Body of pancreas (tissue), 4 donors: ENCODE measurements around the gene USP24. TPM values are rescaled to one million over a fixed set of nuclear protein-coding genes. Genes with fewer than 3 reads are reported as not detected.

Source experiments
- ATAC-seq: fragments of 150-250 bp; one replicate; pipeline ENCODE4 v1.9.1; 2016
- DNase-seq, 4 donors: peaks; one replicate each; pipeline ENCODE4 v3.0.0-alpha.2; 2019
- H3K27ac ChIP-seq, 4 donors: fragments of 200-600 bp; sonication (generic); 1 replicate in 3 of 4; 2 replicates in 1 of 4; pipeline versions ENCODE4 v1.5.1 to v1.6.1; 2016 to 2019; ENCODE audit warnings: mild to moderate bottlenecking in 1 of 4, mixed read lengths in 1 of 4, moderate library complexity in 1 of 4
- H3K27me3 ChIP-seq, 2 donors: fragments of 200-600 bp; sonication (generic); one replicate each; pipeline ENCODE4 v1.6.0; 2016; ENCODE audit warnings: mild to moderate bottlenecking in 1 of 2
- H3K36me3 ChIP-seq, 2 donors: fragments of 200-600 bp; sonication (generic); replicated peaks in 1 of 2; 2 replicates each; pipeline ENCODE4 v1.5.1; 2016; ENCODE audit warnings: low read depth in 2 of 2; ENCODE audit not compliant: insufficient read depth in 1 of 2
- H3K4me1 ChIP-seq: fragments of 200-600 bp; sonication (generic); one replicate; pipeline ENCODE4 v1.6.0; 2016
- H3K4me3 ChIP-seq, 2 donors: fragments of 200-600 bp; sonication (generic); 1 replicate in 1 of 2; 2 replicates in 1 of 2; pipeline ENCODE4 v1.5.1; 2016 to 2019
- H3K9me3 ChIP-seq, 3 donors: fragments of 200-600 bp; sonication (generic); 1 replicate in 2 of 3; 2 replicates in 1 of 3; pipeline ENCODE4 v1.5.1; 2016
- POLR2A ChIP-seq, 3 donors: fragments of 450-650 bp; IDR thresholded peaks; one replicate each; pipeline ENCODE4 v1.6.1; 2016; ENCODE audit warnings: antibody characterized with exemption in 3 of 3, mild to moderate bottlenecking in 2 of 3
- whole genome bisulfite sequencing, 2 donors: methylation state at CpG; one replicate each; pipeline ENCODE4 v1.1.5; 2017; 5-methylcytosine and 5-hydroxymethylcytosine counted together
- intact Hi-C: fragments of 100-400 bp; cut with DNase I; formaldehyde crosslinking; loops from one replicate; pipeline ENCODE4 v1.15.1; 2023
- total RNA-seq, 2 donors: library from RNA; depleted of rRNA; stranded (reverse); fragments of >200 nt; gene quantifications; one replicate each; pipeline ENCODE4 v1.1.0, GENCODE V29; 2016
- TF ChIP-seq, protein P1 (sequence below), 7 experiments: fragments of 450-650 bp in 4 of 7; fragments of 200-600 bp in 3 of 7; sonication (generic) in 3 of 7; IDR thresholded peaks; one replicate each; pipeline ENCODE4 v1.5.1; 2016 to 2019; ENCODE audit warnings: antibody characterized with exemption in 7 of 7

Gene USP24
- total RNA-seq, 2 donors from 2014 or later = 28.3 to 68.6 TPM

DNA sequence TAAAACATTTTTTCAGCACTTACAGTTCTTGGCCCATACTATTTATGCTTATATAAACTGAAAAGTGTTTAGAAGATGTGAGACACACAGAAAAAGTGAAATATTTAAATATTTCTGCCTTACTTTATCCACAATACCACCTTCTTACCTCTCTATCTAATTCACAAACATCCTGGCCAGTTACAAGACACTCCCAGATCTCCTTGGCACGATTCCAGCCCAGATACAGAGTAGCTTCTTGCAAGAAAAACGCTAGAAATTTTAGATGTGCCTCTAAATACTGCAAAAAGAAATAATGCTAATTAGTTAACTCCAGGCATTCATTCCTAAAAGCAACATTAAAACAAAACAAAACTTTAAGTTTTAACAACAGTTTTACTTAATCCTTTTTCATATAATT lies 68.4 kb downstream of the USP24 start:
- TF ChIP-seq, protein P1, sequence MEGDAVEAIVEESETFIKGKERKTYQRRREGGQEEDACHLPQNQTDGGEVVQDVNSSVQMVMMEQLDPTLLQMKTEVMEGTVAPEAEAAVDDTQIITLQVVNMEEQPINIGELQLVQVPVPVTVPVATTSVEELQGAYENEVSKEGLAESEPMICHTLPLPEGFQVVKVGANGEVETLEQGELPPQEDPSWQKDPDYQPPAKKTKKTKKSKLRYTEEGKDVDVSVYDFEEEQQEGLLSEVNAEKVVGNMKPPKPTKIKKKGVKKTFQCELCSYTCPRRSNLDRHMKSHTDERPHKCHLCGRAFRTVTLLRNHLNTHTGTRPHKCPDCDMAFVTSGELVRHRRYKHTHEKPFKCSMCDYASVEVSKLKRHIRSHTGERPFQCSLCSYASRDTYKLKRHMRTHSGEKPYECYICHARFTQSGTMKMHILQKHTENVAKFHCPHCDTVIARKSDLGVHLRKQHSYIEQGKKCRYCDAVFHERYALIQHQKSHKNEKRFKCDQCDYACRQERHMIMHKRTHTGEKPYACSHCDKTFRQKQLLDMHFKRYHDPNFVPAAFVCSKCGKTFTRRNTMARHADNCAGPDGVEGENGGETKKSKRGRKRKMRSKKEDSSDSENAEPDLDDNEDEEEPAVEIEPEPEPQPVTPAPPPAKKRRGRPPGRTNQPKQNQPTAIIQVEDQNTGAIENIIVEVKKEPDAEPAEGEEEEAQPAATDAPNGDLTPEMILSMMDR (IDR thresholded peaks at IDR 0.05) = no peak
- TF ChIP-seq POLR2A (IDR thresholded peaks at IDR 0.05) = no peak
- intact Hi-C loops = no loop called here
- WGBS, 2 donors = 37 to 49% methylated on average over 2 of the region's 2 CpGs
- Histone ChIP-seq H3K4me1 (no peaks in the 10 kb centered on the region), H3K27ac (no peak overlapping the region), H3K27me3 (no peaks in the 10 kb centered on the region), H3K36me3 (peaks cover 0 to 32% of the 10 kb centered on the region in 2 donors), H3K9me3 (no peaks in the 10 kb centered on the region), H3K4me3 (no peak overlapping the region)
- DNase-seq = peak in 3 of 4 donors; percentile 10 to 26 (median 22)
- ATAC-seq = no peak

DNA sequence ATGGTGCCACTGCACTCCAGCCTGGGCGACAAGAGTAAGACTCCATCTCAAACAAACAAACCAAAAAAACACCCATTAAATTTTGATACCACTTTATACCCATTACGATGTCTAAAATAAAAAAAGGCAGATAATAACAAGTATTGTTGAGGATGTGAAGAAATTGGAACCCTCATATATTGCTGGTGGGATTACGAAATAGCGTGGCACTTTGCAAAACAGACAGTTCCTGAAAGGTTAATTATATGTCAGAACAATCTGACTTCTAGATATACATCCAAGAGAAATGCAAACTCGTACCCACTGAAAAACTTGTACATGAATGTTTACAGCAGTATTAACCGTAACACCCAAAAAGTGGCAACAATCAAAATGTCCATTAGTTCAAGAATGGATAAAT lies 70.3 kb downstream of the USP24 start:
- intact Hi-C loops = loop anchor here (5.0 kb wide), 1 partner anchor 132 kb away; no protein-coding TSS in a partner anchor
- H3K4me3 ChIP-seq = no peak overlapping the region
- no peak overlapping the region for H3K27ac ChIP-seq
- no peaks in the 10 kb centered on the region for H3K27me3 ChIP-seq
- DNase-seq = no peak
- H3K4me1 ChIP-seq = no peaks in the 10 kb centered on the region
- TF ChIP-seq, protein P1 (IDR thresholded peaks at IDR 0.05) = no peak
- TF ChIP-seq POLR2A (IDR thresholded peaks at IDR 0.05) = no peak
- H3K9me3 ChIP-seq = no peaks in the 10 kb centered on the region
- WGBS, 2 donors = 90 to 97% methylated on average over 6 of the region's 6 CpGs
- peaks cover 0 to 32% of the 10 kb centered on the region in 2 donors for H3K36me3 ChIP-seq
- no peak for ATAC-seq

DNA sequence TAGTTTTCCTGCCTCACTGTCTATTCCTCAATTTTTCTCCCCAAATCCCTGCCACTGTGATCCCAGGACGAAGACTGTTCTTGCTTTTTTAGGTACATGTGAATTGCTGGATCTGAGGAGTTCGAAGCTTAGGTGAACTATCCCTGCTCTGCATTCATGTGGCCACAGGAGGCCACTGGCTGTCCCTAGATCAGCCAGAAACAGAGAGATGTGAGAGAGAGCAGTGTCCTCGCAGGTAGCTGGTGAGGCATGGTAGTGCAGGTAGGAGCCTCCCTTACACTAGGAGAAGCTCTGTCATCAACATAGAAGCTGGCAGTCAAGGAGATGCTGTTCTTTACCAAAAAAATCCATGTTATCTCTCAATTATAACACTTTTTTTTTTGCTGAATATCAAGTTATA lies 71.5 kb downstream of the USP24 start:
- Histone ChIP-seq H3K36me3 (peaks cover 0 to 32% of the 10 kb centered on the region in 2 donors), H3K27ac (no peak overlapping the region), H3K9me3 (no peaks in the 10 kb centered on the region), H3K4me3 (no peak overlapping the region), H3K4me1 (no peaks in the 10 kb centered on the region), H3K27me3 (no peaks in the 10 kb centered on the region)
- TF ChIP-seq, protein P1 (IDR thresholded peaks at IDR 0.05) = peak in 4 of 7 experiments; percentile 18 to 45 (median 30)
- TF ChIP-seq POLR2A (IDR thresholded peaks at IDR 0.05) = no peak
- WGBS, 2 donors = 75 to 90% methylated on average over 3 of the region's 3 CpGs
- intact Hi-C loops = loop anchor here (5.0 kb wide), 1 partner anchor 134 kb away; no protein-coding TSS in a partner anchor
- peak in 2 of 4 donors; percentile 11 to 18 for DNase-seq
- no peak for ATAC-seq

DNA sequence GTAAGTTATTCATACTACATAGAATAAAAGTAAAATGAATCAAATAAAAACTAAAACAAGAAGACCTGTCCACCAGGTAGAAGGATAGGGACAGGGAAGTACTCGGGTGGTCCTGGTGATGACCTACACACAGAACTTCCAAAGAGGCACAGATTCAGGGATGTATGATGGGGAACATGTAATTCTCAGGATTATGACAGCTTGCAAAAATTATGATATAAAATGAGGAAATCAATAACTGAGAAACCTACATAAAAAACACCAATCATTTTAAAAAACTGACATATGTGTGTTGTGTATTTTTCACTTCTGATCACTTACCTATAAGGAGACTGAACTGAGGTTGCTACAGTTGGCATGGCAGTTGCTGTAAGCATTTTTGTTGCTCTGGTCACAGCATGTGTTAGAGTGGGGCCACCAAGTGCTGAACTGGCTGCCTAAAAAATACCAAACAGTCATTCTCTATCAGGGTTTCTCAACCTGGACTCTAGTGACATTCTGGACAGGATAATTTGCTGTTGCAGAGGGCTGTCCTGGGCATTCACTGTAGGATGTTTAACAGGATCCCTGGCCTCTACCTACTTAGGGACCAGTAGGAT lies 73.8 kb downstream of the USP24 start:
- DNase-seq (no peak), ATAC-seq (no peak)
- peaks cover 0 to 44% of the 10 kb centered on the region in 2 donors for H3K36me3 ChIP-seq
- no peak overlapping the region for H3K4me3 ChIP-seq
- TF ChIP-seq POLR2A (IDR thresholded peaks at IDR 0.05) = no peak
- TF ChIP-seq, protein P1 (IDR thresholded peaks at IDR 0.05) = no peak
- intact Hi-C loops = loop anchor here (5.0 kb wide), 1 partner anchor 136 kb away; no protein-coding TSS in a partner anchor
- H3K4me1 ChIP-seq = no peaks in the 10 kb centered on the region
- H3K27ac ChIP-seq = peak overlapping the region in 1 of 4 donors; percentile 23
- H3K9me3 ChIP-seq = no peaks in the 10 kb centered on the region
- H3K27me3 ChIP-seq = no peaks in the 10 kb centered on the region
- WGBS, 2 donors = 48 to 56% methylated on average over 1 of the region's 1 CpG
